ENCODE results near the gene PARP14.
"Not testable (repeated sequence)": the region's sequence is repeated elsewhere in the genome, so short reads cannot be mapped to it uniquely, and the experiment has no call there.

PARP14 gene

DNA sequence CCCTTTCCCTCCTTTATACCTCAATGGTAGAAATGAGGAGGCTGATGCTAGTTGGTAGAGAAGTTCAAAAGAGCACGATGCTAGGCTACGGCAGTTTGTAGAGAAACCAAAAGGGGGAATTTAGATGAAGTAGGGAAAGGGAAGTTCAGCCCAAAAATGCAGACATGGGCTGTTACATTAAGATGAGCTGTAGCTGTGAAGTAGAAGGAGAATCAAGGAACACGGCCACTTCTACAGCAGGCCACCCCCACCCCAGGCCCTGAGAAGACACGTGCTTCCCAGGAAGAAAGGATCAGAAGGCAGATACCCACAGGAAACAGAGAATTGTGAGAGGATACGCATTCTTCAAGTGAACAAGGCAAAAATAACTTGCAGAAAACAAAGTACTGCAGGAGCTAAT is 2.1 kb upstream of the PARP14 start:
- DNase-seq, result no peak

DNA sequence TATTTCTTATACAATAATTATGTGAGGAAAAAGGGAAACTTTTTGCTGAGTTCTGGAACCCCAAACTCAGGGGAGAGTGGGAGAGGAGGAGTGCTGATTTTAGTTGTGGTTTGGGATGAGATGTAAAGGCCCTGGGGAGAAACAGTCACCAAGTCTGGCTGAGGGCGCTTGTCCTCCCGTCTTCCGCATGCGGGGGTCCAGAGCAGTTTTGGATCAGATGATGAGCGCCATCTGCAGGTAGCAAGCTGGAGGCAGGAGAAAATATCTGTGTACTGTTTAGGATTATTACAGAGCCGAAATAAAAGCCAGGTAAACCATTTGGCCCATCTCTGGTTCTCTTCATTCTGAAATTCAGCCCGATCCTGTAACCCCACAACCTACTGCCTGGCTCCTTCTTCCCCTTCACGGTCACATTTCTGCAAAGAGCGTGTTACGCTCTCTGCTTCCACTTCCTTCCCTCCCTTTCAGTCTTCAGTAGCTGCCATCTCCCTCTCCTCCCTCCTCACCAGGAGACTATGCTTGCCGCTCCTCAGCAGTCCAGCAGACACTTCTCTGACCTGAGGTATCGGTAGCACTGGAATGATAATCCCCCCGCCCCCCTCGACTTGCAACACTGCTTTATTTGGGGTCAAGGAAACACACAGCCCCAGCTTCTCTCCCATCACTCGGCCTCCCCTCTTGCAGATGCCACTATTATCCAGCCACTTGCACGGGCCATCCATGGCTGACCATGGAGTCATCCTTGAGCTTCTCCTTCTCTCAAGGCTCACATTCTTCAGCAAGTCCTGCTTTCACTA is 1.4 kb upstream of the PARP14 start:
- DNase-seq, result peak; percentile 77

GRCh38 chr3:122679882-122680474 is 661 bp upstream of the PARP14 start:
- DNase-seq, result no peak

GRCh38 chr3:122681284-122681973 is 790 bp downstream of the PARP14 start:
- no peak for DNase-seq

DNA sequence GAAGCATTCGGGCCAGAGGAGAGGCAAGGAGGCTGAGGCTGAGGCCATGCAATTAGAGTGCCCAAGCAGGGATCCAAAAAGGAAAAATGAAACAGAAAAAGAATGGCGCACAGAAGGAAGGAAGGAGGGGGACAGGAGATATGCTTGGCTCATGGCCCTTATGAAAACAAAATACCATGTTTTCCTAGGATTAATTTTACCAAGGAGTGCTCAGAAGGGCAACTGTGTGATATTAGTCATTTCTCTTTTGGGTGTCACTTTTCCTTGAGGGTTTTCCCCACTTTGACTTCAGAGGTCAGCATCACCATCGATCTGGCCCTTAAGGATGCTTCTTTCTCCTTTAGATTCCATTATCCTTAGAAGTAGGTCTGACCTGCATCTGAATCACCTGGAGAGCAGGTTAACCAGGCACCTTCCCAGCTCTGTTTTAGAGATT is 1.4 kb downstream of the PARP14 start:
- DNase-seq, result no peak

DNA sequence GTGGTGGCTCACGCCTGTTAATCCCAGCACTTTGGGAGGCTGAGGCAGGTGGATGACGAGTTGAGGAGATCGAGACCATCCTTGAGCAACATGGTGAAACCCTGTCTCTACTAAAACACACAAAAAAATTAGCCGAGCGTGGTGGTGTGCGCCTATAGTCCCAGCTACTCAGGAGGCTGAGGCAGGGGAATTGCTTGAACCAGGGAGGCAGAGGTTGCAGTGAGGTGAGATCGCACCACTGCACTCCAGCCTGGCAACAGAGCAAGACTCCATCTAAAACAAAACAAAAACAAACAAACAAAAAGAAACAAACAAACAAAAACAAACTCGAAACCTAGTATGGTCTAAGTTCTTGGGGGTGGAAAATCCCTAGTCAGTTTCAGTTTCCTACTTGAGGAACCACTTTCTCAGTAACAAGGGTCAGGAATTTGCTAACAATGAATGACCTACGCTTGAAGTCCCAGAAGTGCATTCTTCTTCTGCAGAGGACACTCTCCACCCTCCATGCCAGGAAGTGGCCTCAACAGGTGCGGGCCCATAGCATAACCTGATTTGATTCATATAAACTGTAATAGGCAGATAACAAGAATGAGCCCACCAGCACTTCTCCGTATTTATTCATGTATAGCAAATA is 2.3 kb downstream of the PARP14 start:
- DNase-seq, result not testable (repeated sequence)

DNA sequence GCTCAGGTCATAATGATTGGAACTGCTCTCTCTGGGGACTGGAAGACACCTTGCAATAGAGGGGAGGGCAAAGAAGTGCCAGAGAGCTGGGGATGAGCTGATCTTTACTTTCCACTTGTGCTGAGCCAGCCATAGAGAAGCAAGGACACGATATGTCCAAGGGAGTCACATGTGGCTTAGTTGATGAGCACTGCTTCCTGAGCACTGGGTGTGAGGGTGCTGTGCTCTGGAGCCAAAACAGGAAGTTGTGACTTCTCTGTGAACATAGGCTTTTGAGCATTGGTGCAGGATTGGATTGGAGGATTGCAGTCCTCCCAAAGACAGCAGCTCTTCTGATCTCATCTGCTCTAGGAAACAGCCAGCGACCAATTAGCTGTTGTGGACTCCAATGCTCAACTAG is 6.7 kb downstream of the PARP14 start:
- DNase-seq, result no peak

DNA sequence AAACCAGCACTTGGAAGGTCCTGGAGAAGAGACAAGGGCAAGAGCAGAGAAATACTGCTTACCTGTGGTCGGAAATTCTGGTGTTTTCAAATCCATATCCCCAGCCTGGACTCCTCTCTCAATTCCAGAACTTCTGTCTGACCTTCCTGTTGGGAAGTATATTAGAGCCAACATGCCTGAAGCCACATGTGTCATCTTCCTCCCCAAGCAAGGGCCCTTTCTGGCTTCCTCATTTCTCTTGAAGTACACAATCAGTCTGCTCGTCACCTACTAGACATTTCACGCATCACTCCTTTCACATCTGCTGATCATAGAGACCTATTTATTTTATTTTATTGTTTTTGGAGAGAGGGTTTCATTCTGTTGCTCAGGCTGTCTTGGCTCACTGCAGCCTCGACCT is 8.4 kb downstream of the PARP14 start:
- no peak for DNase-seq

GRCh38 chr3:122689587-122689986 is 8.9 kb downstream of the PARP14 start:
- no peak for DNase-seq

DNA sequence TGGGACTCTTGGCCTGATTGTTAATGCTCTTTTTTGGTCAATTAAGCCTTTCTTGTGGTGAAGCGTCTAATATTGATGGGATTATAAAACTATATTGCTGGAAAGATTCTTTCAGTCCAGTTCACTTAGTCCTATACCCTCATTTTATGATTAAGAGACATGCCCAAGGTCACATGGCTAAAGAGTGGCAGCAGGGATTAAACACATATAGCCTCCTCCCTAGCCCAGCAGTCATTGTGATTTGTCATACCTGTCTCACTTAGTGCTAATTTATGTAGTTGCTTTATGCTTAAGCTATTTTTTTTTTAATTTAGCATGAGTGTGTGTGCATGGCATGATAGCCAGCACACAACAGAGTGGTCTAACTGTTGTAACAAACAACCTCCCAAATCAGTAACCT is 9.5 kb downstream of the PARP14 start:
- no peak for DNase-seq

DNA sequence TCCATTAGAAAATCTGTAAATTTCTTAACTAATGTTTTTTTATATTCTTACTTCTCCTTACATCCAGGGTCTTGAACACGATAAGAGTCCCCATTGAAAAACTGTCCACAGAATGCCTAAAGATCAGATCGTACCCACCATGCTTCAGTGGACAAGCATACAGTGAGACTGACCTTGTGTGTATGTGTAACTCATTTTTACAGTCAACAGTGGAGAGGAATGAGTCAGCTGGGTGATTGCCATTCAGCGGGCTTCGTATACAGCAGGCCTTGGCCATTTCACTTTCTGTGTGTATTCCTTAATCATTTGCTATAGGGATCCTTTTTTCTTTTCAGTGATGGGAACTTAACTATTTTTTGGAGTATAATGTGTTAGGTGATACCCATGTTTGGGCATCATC is 10.6 kb downstream of the PARP14 start:
- DNase-seq, result no peak

GRCh38 chr3:122692674-122693073 is 12.0 kb downstream of the PARP14 start:
- no peak for DNase-seq

DNA sequence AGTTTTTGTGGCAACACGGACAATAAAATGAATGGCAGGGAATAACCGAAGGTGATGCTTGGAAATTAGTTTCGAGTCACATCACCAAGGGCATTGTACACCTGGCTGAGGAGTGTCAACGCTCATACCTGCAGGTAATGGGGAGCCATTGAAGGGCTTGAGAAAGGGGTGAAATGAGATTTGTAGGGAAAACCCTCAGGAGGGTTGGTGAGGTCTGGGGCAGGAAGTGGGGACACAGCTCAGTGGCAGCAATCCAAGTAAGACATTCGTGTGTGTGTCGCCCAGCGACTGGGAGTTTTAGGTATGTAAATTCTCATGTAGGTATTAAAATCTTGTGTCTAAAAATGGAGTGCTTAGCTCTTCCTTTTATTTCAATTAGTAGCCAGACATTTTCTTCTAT is 14.3 kb downstream of the PARP14 start:
- DNase-seq, result no peak

GRCh38 chr3:122695927-122696561 is 15.4 kb downstream of the PARP14 start:
- no peak for DNase-seq

DNA sequence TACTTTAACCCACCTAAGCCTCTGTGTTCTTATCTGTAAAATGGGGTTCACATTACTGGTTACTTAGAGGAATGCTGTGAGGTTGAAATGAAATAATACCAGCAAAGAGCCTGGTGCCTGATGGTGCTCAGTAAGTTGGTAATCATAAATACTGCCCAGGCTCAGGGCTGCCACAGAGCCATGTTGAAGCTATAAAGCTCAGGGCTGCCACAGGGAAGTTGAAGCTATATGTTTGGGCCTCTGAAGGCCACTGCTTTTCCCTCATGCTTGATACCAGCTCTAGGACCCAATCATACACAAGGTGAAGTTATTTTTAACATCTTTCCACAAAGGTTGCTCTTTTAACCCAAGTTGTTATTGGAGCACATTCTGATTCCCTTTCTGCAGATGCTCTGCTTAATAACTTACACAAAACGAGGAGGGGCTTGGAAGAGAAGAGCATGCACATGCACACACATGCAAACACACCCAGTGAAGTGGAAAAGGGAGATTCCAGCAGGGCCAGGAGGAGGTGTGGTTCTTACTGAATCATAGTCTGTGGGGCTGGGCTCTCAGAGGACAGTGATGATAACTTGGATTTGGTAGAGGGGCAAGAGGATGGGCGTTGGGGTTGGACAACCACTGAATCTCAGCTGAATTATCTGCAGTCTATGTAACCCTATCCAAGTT is 17.4 kb downstream of the PARP14 start:
- no peak for DNase-seq

- no peak for DNase-seq
Observed at GRCh38 chr3:122700193-122700592, 19.6 kb downstream of the PARP14 start.

DNA sequence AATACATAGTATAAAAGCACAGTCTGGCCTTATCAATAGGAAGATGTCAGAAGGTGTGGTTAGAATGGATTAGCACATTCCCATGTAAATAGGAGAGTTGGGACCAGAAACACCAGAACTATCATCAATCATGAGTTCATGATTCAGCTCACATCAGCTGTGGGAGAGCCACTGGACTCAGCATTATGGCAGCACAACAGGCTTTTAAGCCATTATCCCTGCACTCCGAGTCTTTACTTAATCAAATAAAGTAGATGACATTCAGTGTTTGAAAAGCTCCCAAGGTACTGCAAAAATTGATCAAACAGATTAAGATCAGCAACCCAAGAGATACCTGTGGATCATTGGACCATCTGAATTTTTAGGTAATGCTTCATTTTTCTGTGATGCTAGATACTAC is 24.7 kb downstream of the PARP14 start:
- no peak for DNase-seq

GRCh38 chr3:122710616-122711251 is 30.1 kb downstream of the PARP14 start:
- DNase-seq, result not testable (repeated sequence)

DNA sequence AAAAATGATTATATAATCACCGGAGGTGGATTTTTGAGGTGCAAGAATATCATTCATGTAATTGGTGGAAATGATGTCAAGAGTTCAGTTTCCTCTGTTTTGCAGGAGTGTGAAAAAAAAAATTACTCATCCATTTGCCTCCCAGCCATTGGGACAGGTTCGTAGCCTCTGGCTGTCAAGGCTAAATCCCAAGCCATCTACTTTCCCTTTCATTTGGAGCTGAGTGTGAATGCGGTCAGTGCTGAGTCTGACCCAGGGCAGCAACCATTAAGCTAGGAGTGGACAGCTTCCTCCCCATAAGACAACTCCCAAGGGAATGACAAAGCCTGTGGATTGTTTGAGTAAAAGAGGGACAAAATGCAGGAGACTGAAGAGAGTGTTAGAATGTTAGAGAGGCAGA is 33.6 kb downstream of the PARP14 start:
- DNase-seq, result no peak

GRCh38 chr3:122716667-122717066 is 36.0 kb downstream of the PARP14 start:
- no peak for DNase-seq

DNA sequence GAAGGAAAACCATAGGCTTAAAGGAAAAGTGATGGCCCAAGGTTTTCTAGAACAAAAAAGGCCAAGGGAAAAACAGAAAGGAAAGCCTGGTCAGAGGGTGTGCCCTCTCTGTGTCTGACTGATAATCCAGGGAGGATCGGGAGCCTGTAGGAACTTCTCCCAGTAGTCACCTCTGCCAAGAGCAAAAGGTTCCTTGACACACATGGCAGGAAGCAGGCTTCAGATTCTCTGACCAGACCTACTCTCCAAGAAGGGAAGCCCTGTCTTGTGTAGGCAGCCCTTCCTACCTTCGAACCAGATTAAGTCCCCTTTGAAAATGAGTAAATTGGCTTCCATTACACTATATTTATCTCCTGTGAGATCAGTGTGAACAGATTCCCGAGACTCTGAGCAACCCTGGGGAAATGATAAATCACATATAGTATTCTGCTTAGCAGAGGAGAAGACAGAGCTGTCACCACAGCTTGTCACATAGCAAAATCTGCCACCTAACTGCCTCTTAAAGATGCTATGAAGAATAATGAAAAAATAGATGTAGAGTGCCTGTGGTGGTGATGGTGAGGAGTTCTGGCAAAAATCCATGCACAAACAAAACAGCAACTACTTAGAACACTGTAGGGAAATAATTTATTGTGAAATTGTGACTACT is 38.8 kb downstream of the PARP14 start:
- DNase-seq, result no peak

GRCh38 chr3:122725106-122725505 is 44.5 kb downstream of the PARP14 start:
- no peak for DNase-seq
